Upper lobe of left lung (tissue), 6 donors: ENCODE data around the gene CDHR5. TPM values are rescaled to one million over a fixed set of nuclear protein-coding genes. Genes with fewer than 3 reads are reported as not detected.

Experiments
- ATAC-seq, 2 donors: fragments of 200-7000 bp; cut with Tn5 transposase; one replicate each; pipeline ENCODE4 v1.9.1; 2022; ENCODE audit warnings: mild to moderate bottlenecking in 2 of 2, moderate library complexity in 2 of 2; ENCODE audit not compliant: low FRiP score in 2 of 2
- DNase-seq, 2 donors: peaks; one replicate each; pipeline ENCODE4 v3.0.0-alpha.2; 2019 to 2020
- H3K27ac ChIP-seq, 4 donors: fragments of 200-600 bp; sonication (generic); one replicate each; pipeline ENCODE4 v1.5.1; 2016 to 2019
- H3K27me3 ChIP-seq, 4 donors: fragments of 200-600 bp; sonication (generic); one replicate each; pipeline ENCODE4 v1.5.1; 2017 to 2019
- H3K36me3 ChIP-seq, 4 donors: fragments of 200-600 bp; sonication (generic); one replicate each; pipeline ENCODE4 v1.5.1; 2016 to 2019
- H3K4me1 ChIP-seq, 4 donors: fragments of 200-600 bp; sonication (generic); one replicate each; pipeline ENCODE4 v1.5.1; 2018 to 2019
- H3K4me3 ChIP-seq, 4 donors: fragments of 200-600 bp; sonication (generic); one replicate each; pipeline ENCODE4 v1.5.1; 2017 to 2019; ENCODE audit warnings: mild to moderate bottlenecking in 2 of 4, moderate library complexity in 1 of 4
- H3K9me3 ChIP-seq, 4 donors: fragments of 200-600 bp; sonication (generic); one replicate each; pipeline ENCODE4 v1.5.1; 2018 to 2019
- EP300 ChIP-seq, 4 donors: sonication (generic); formaldehyde crosslinking; IDR thresholded peaks; one replicate each; pipeline ENCODE4 v1.5.1; 2017; ENCODE audit warnings: antibody characterized with exemption in 4 of 4, control low read depth in 2 of 4
- POLR2A ChIP-seq, 4 donors: fragments of 450-650 bp; IDR thresholded peaks; one replicate each; pipeline ENCODE4 v1.5.1; 2016 to 2017; ENCODE audit warnings: antibody characterized with exemption in 4 of 4, mild to moderate bottlenecking in 2 of 4
- POLR2AphosphoS5 ChIP-seq, 2 donors: sonication (generic); formaldehyde crosslinking; IDR thresholded peaks; one replicate each; pipeline ENCODE4 v1.5.1; 2017; ENCODE audit warnings: antibody characterized with exemption in 2 of 2
- WGBS, 2 donors: methylation state at CpG; one replicate each; pipeline ENCODE4 v1.1.5; 2017 to 2018; 5-methylcytosine and 5-hydroxymethylcytosine counted together
- total RNA-seq, 6 donors: library from RNA; depleted of rRNA in 4 of 6; stranded (reverse); fragments of >200 nt in 4 of 6; gene quantifications; one replicate each; pipeline versions ENCODE4 v1.1.0 to v1.2.1, GENCODE V29; 2016 to 2021
- TF ChIP-seq, protein P1 (sequence below), 6 experiments: fragments of 450-650 bp in 4 of 6; fragments of 200-600 bp in 2 of 6; sonication (generic) in 2 of 6; IDR thresholded peaks; one replicate each; pipeline ENCODE4 v1.5.1; 2016 to 2019; ENCODE audit warnings: antibody characterized with exemption in 6 of 6
- donor health status: DM: no; HTN: no; CAD: no; lungs with moderate emphysema.
- donor health status: DM: no; HTN: yes; CAD: no; lungs with severe emphysema.

The CDHR5 gene, protein sequence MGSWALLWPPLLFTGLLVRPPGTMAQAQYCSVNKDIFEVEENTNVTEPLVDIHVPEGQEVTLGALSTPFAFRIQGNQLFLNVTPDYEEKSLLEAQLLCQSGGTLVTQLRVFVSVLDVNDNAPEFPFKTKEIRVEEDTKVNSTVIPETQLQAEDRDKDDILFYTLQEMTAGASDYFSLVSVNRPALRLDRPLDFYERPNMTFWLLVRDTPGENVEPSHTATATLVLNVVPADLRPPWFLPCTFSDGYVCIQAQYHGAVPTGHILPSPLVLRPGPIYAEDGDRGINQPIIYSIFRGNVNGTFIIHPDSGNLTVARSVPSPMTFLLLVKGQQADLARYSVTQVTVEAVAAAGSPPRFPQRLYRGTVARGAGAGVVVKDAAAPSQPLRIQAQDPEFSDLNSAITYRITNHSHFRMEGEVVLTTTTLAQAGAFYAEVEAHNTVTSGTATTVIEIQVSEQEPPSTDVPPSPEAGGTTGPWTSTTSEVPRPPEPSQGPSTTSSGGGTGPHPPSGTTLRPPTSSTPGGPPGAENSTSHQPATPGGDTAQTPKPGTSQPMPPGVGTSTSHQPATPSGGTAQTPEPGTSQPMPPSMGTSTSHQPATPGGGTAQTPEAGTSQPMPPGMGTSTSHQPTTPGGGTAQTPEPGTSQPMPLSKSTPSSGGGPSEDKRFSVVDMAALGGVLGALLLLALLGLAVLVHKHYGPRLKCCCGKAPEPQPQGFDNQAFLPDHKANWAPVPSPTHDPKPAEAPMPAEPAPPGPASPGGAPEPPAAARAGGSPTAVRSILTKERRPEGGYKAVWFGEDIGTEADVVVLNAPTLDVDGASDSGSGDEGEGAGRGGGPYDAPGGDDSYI
- under 1 TPM in 1 of 6 donors, not detected in 5; 0.40 TPM for total RNA-seq

DNA sequence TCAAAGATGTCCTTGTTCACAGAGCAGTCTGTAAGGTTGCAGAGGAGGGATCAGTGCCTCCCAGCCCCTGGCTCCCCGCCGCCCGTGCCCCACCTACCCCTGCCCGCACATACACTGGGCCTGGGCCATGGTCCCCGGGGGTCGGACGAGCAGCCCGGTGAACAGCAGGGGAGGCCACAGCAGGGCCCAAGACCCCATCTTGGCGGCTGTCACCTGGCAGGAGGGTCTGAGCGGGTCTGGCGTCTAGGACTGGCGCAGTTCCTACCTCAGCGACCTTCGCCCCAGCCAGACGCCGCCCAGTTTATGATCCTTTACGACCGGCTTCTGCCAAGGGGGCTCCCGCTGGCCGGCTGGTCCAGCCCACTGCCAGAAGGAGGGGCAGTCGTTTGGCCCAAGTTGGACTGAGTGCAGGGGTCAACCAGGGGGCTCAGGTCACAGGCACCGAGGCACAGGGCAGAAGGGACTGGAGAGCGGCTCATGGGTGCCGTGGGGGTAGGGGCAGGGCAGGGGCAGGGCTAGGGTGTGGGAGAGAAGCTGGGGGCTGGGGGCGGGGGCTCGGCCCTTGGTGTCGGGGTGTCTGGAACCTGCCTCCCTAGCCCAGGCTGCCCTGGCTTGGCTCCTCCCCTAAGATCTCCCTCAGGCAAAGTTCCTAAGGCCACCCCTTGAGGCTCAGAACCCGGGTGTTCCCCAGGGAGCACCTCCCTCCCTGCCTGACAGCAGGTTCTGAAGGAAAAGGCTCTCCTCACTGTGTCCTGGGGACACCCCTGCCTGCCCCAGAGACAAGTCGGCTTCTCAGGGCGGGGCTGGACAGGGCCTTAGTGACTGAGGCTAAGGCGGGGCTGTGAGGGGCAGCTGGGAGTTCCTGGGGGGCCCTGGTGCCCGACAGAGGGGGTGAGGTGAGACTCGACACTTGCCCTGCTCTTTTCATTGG lies at the start of gene CDHR5:
TSS of gene CDHR5 (minus strand) at position 251 of the 931 bp plus-strand sequence. CDS start at position 198, 53 bp downstream.
- peak within 1 kb of the TSS in 1 of 4 donors; percentile 13 for H3K4me3 ChIP-seq
- peaks cover 0 to 5% (median 0%) of the 10 kb centered on the region in 4 donors for H3K36me3 ChIP-seq
- 79 to 80% methylated on average over 13 to 26 of the region's 33 CpGs for WGBS, 2 donors
- no peak for TF ChIP-seq EP300 (IDR thresholded peaks at IDR 0.05)
- TF ChIP-seq, protein P1, sequence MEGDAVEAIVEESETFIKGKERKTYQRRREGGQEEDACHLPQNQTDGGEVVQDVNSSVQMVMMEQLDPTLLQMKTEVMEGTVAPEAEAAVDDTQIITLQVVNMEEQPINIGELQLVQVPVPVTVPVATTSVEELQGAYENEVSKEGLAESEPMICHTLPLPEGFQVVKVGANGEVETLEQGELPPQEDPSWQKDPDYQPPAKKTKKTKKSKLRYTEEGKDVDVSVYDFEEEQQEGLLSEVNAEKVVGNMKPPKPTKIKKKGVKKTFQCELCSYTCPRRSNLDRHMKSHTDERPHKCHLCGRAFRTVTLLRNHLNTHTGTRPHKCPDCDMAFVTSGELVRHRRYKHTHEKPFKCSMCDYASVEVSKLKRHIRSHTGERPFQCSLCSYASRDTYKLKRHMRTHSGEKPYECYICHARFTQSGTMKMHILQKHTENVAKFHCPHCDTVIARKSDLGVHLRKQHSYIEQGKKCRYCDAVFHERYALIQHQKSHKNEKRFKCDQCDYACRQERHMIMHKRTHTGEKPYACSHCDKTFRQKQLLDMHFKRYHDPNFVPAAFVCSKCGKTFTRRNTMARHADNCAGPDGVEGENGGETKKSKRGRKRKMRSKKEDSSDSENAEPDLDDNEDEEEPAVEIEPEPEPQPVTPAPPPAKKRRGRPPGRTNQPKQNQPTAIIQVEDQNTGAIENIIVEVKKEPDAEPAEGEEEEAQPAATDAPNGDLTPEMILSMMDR (IDR thresholded peaks at IDR 0.05), result no peak
- TF ChIP-seq POLR2AphosphoS5 (IDR thresholded peaks at IDR 0.05), result no peak
- no peak for TF ChIP-seq POLR2A (IDR thresholded peaks at IDR 0.05)
- H3K9me3 ChIP-seq, result no peaks in the 10 kb centered on the region
- ATAC-seq (peak in 1 of 2 donors; percentile 23), DNase-seq (peak in 1 of 2 donors; percentile 81)
- H3K4me1 ChIP-seq, result peaks cover 0 to 12% (median 4%) of the 10 kb centered on the region in 4 donors
- H3K27ac ChIP-seq, result no peak within 1 kb of the TSS
- peaks cover 0 to 15% (median 11%) of the 10 kb centered on the region in 4 donors for H3K27me3 ChIP-seq

DNA sequence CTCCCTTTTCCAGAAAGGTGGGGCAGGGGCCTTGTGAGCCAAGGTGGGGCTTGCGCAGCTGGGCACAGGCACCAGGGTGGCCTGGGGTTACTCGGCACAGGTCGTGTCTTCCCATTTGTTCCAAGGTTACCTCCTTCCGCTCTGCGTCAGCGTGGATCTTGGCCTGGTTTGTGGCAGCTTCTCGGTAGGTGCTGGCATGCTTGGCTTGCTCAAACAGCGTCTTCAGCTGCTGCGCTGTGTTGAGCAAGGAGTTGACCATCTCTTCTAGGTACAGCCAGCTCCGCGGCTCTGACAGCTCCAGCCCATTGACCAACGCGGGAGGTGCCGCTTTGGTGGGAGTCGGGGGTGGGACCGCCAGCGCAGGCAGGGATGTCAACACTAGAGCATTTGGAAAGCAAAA lies 49.7 kb upstream of the CDHR5 start:
- peaks cover 6 to 61% (median 39%) of the 10 kb centered on the region in 4 donors for H3K36me3 ChIP-seq
- 91 to 94% methylated on average over 17 of the region's 17 CpGs for WGBS, 2 donors
- TF ChIP-seq, protein P1 (IDR thresholded peaks at IDR 0.05), result no peak
- no peak for TF ChIP-seq POLR2A (IDR thresholded peaks at IDR 0.05)
- TF ChIP-seq EP300 (IDR thresholded peaks at IDR 0.05), result no peak
- TF ChIP-seq POLR2AphosphoS5 (IDR thresholded peaks at IDR 0.05), result no peak

DNA sequence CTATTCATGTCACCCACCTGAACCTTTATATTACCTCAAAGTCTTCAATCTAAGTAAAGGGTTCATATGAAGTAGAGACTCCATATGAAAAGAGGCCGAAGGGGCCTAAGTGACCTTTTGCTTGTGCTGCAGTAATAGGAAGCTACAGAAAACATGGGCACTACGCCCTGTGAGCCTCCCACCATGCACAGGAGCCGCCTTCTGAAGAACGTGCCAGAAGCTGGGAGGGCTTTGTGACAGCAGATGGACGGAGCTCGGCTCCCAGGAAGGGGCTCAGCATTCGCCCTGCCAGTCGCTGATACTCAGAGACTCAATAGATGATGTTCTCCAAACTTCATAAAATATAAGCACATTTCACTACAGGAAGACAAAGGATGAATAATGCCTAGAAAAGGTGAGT lies 49.1 kb upstream of the CDHR5 start:
- WGBS, 2 donors, result 95% methylated on average over 8 of the region's 8 CpGs
- no peak for ATAC-seq
- Histone ChIP-seq H3K9me3 (no peaks in the 10 kb centered on the region), H3K27ac (no peak overlapping the region), H3K4me3 (no peak overlapping the region), H3K36me3 (peaks cover 6 to 55% (median 37%) of the 10 kb centered on the region in 4 donors), H3K4me1 (no peaks in the 10 kb centered on the region), H3K27me3 (no peaks in the 10 kb centered on the region)
- no peak for TF ChIP-seq EP300 (IDR thresholded peaks at IDR 0.05)
- TF ChIP-seq, protein P1 (IDR thresholded peaks at IDR 0.05), result no peak
- no peak for TF ChIP-seq POLR2AphosphoS5 (IDR thresholded peaks at IDR 0.05)
- no peak for TF ChIP-seq POLR2A (IDR thresholded peaks at IDR 0.05)
- no peak for DNase-seq

More for the DNA sequence above, 49.7 kb upstream of the CDHR5 start:
- no peaks in the 10 kb centered on the region for H3K27me3 ChIP-seq
- ATAC-seq (no peak), DNase-seq (no peak)
- no peak overlapping the region for H3K27ac ChIP-seq
- H3K4me3 ChIP-seq, result no peak overlapping the region
- H3K9me3 ChIP-seq, result no peaks in the 10 kb centered on the region
- no peaks in the 10 kb centered on the region for H3K4me1 ChIP-seq

DNA sequence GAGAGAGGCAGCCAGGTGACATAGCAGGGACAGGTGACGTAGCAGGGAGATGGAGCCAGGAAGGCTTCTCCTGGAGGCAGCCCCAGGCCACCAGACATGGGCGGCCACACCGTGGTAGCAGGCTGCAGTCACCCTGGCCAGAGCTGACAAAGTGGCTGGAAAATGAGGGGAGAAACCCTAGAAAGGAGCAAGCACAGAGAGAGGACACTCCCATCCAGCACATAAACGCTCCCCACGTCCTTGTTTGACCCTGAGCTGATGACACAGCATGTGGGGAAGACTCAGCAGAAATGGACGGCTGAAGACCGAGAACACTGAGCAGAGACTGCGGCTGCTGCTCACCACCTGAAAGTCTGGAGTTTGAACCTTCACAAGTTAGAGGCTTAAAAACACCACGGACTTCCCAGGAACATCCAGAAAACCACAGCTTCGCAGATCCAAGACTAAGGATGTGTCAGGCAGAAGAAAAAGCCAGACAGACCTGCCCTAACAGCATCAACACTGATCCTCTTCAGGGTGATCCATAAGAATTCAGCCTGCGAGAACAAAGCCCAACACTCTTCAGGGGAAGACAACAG lies 41.0 kb upstream of the CDHR5 start:
- WGBS, 2 donors, result 71 to 79% methylated on average over 11 of the region's 11 CpGs
- H3K4me1 ChIP-seq, result no peaks in the 10 kb centered on the region
- no peaks in the 10 kb centered on the region for H3K9me3 ChIP-seq
- no peak overlapping the region for H3K4me3 ChIP-seq
- H3K27me3 ChIP-seq, result no peaks in the 10 kb centered on the region
- DNase-seq, result no peak
- H3K36me3 ChIP-seq, result peaks cover 0 to 22% (median 12%) of the 10 kb centered on the region in 4 donors
- TF ChIP-seq EP300 (IDR thresholded peaks at IDR 0.05) (no peak), POLR2A (IDR thresholded peaks at IDR 0.05) (no peak), POLR2AphosphoS5 (IDR thresholded peaks at IDR 0.05) (no peak)
- TF ChIP-seq, protein P1 (IDR thresholded peaks at IDR 0.05), result no peak
- H3K27ac ChIP-seq, result no peak overlapping the region
- ATAC-seq, result peak in 1 of 2 donors; percentile 87
